Measurements from ENCODE around the gene TCTN1.

The TCTN1 gene

DNA sequence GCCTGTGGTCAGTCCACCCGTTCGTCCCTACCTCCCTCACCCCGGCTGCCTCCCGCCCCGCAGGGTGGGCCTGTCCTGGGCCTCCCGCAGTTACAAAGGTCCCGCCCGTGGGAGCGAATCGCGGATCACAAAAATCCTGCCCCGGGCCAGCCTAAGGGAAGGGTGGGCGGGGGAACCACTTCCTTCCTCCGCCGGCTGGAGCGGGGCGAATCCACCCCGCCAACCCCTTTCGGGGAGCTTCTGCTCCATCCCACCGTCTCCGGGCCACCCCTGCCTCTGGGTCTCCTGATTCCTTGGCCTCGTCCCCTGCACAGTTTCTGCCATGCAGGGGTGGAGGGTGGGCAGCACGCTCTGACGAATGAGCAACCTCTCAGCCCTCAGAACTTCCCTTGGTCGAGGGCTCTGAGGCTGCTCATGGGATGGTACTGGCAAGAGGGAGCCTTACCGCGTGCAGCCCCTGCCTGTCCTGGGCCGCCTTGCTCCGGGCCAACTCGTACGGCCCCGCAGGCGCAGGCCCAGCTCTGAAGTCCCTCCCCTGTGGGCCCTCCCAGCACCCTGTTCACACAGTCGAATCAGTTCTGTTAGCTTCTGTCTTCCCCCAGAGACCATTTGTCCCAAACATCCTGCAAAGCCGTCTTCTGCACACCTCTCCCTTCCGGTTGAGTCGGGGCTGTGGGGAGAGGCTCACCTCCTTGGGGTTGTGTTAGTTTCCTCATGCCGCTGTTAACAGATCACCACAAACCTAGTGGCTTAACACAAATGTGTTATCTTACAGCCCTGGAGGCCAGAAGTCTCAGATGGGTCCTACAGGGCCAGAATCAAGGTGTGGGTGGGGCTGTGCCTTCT lies 75.6 kb downstream of the TCTN1 start:
- DNase-seq (ENCODE audit: low spot score), result peak; percentile 84

DNA sequence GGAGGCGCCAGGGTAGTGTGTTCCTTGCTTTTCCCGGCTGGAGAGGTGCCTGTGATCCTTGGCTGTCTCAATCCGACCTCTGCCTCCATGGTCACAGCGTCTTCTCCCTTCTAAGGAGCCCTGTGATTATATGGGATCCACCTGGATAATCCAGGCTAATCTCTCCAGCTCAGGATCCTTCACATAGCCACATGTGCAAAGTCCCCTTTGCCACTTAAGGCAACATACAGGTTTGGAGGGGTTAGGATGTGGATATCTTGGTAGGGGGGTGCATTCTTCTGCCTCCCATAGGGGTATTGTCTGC lies 76.2 kb downstream of the TCTN1 start:
- no peak for DNase-seq (ENCODE audit: low spot score)
- TF ChIP-seq, protein P1, sequence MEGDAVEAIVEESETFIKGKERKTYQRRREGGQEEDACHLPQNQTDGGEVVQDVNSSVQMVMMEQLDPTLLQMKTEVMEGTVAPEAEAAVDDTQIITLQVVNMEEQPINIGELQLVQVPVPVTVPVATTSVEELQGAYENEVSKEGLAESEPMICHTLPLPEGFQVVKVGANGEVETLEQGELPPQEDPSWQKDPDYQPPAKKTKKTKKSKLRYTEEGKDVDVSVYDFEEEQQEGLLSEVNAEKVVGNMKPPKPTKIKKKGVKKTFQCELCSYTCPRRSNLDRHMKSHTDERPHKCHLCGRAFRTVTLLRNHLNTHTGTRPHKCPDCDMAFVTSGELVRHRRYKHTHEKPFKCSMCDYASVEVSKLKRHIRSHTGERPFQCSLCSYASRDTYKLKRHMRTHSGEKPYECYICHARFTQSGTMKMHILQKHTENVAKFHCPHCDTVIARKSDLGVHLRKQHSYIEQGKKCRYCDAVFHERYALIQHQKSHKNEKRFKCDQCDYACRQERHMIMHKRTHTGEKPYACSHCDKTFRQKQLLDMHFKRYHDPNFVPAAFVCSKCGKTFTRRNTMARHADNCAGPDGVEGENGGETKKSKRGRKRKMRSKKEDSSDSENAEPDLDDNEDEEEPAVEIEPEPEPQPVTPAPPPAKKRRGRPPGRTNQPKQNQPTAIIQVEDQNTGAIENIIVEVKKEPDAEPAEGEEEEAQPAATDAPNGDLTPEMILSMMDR (IDR thresholded peaks at IDR 0.05; ENCODE audit: extremely low read depth, missing control alignments), result no peak

More for the DNA sequence above, 75.6 kb downstream of the TCTN1 start:
- TF ChIP-seq, protein P1 (IDR thresholded peaks at IDR 0.05; ENCODE audit: extremely low read depth, missing control alignments), result no peak

DNA sequence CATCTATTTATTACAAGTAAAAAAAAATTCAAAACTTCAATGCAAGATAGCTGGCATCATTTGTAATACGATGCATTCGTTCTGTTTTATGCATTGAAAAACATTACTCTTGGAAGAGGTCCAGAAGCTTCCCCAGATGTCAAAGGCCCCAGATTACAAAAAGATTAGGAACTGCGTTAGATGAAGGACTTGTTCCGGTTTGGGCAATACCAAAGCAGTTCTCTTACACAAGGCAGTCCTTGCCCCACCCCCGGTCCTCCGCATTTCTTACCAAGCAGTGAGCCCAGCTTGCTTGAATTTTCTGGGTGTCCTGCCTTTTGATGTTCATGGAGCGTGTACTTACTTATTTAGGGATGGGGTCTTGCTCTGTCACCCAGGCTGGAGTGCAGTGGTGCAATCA lies 79.8 kb downstream of the TCTN1 start:
- TF ChIP-seq, protein P1 (IDR thresholded peaks at IDR 0.05; ENCODE audit: extremely low read depth, missing control alignments), result no peak
- no peak for DNase-seq (ENCODE audit: low spot score)

- TF ChIP-seq, protein P1 (IDR thresholded peaks at IDR 0.05; ENCODE audit: extremely low read depth, missing control alignments), result no peak
- no peak for DNase-seq (ENCODE audit: low spot score)
These were observed 80.5 kb downstream of the TCTN1 start for GRCh38 chr12:110694330-110694901.

GRCh38 chr12:110696283-110696682 lies 82.4 kb downstream of the TCTN1 start:
- no peak for DNase-seq (ENCODE audit: low spot score)
- TF ChIP-seq, protein P1 (IDR thresholded peaks at IDR 0.05; ENCODE audit: extremely low read depth, missing control alignments), result no peak

DNA sequence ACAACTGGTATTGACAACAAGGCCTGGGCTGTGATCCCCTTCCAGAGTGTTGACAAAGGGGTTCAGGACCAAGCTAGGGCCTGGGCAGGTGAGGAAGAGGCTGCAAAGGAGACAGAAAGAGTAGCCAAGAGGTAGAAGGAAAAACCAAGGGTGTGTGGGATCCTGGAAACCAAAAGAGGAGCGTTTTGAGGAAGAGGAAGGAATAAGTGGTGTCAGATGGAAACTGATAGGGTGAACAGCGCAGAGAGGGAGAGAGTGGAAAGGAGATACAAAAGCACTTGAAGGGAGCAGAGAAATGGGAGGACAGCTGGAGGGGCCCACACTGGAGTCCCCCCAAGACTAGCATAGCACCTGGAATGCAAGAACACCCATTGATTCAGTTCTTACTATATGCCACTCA lies 83.3 kb downstream of the TCTN1 start:
- TF ChIP-seq, protein P1 (IDR thresholded peaks at IDR 0.05; ENCODE audit: extremely low read depth, missing control alignments), result no peak
- DNase-seq (ENCODE audit: low spot score), result no peak

DNA sequence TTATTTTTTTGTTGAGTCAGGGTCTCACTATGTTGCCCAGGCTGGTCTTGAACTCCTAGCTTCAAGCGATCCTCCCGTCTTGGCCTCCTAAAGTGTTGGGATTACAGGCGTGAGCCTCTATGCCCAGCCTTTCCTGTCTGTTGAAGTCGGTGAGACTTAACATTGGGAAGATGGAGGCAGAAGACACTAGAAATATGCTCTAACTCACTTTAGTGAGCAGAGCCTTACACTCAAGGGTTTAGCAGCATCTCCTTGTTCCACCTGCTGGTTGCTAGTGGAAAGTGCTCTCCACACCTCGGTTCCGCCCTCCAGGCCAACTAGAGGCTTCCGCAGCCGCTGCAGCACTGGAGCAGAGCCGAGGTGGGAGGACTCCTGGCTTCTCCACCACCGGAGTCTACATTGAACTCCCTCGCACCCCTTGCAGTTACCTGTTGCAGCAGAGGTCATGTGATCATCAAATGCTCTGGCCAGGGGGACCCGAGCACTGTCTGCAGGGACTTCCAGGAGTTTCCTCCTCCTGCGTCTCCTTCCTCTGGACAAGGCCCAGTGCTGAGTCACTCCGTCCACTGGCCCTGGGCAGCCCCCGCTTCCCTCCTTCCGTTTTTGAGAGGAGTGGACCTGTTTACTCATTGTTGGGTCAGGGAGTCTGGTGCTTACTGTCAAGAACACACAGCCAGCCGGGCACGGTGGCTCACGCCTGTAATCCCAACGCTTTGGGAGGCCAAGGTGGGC lies 84.4 kb downstream of the TCTN1 start:
- DNase-seq (ENCODE audit: low spot score), result peak; percentile 82

More for the DNA sequence above, 84.4 kb downstream of the TCTN1 start:
- TF ChIP-seq, protein P1 (IDR thresholded peaks at IDR 0.05; ENCODE audit: extremely low read depth, missing control alignments), result peak; percentile 77
